ENCODE data around the gene MT3. TPM values are rescaled to one million over a fixed set of nuclear protein-coding genes. Genes with fewer than 3 reads are reported as not detected.
A peak's percentile ranks its signal among the peaks of the same experiment; 100 is the strongest.

Gene MT3
- total RNA-seq, 1 donor from 2014 or later: not detected

GRCh38 chr16:56604966-56605365 lies 15.6 kb downstream of the MT3 start:
- DNase-seq (no peak), ATAC-seq (no peak)
- peaks cover 22% of the 10 kb centered on the region for H3K4me1 ChIP-seq
- TF ChIP-seq CTCF (IDR thresholded peaks at IDR 0.05): no peak
- H3K9me3 ChIP-seq: no peaks in the 10 kb centered on the region
- intact Hi-C loops (cut with DNase I): no loop called here
- H3K36me3 ChIP-seq: no peaks in the 10 kb centered on the region
- peak overlapping the region; percentile 97 for H3K27ac ChIP-seq
- H3K4me3 ChIP-seq: no peak overlapping the region
- H3K27me3 ChIP-seq: no peaks in the 10 kb centered on the region

DNA sequence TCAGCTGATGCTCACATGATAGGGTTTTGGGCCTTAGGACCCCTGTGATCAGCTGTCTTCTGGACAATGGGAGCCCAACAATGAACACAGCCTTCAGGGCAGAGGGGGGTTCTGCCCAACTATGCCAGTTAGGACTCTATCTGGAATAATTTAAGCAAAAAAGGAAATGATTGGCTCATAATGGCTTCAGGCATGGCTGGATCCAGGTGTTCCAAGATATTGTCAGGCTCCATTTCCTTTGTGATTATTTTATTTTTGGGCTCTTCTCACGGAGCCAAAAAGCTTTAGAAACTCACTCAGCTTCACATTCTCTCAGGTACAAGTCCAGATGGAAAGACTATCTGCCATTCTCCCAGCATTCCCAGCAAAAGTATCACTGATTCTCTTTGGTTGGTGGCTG lies 16.1 kb downstream of the MT3 start:
- H3K27me3 ChIP-seq: no peaks in the 10 kb centered on the region
- no peaks in the 10 kb centered on the region for H3K9me3 ChIP-seq
- ATAC-seq (no peak), DNase-seq (no peak)
- no peak for TF ChIP-seq CTCF (IDR thresholded peaks at IDR 0.05)
- no peak overlapping the region for H3K4me3 ChIP-seq
- intact Hi-C loops (cut with DNase I): no loop called here
- H3K4me1 ChIP-seq: peaks cover 28% of the 10 kb centered on the region
- peak overlapping the region; percentile 97 for H3K27ac ChIP-seq
- H3K36me3 ChIP-seq: no peaks in the 10 kb centered on the region

DNA sequence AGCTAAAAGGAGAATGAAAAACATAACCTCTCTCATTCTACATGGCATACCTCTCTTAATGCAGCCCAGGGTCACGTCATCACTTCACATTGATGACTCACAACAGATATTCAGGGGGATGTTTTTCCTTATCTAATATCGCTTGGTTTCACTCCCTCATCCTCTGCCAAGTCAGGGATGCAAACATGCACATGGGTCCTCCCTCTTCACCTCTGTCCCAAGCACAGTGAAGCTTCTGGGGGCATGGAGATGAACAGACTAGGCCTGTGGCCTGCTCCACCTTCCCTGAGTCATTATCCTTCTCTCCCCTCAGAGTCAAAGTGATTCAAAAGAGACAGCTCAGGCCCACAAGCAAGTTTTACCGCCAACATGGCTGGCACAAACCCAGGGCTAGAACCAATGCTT lies 16.7 kb downstream of the MT3 start:
- intact Hi-C loops (cut with DNase I): no loop called here
- no peaks in the 10 kb centered on the region for H3K27me3 ChIP-seq
- H3K36me3 ChIP-seq: no peaks in the 10 kb centered on the region
- peak overlapping the region; percentile 97 for H3K27ac ChIP-seq
- ATAC-seq (no peak), DNase-seq (no peak)
- H3K9me3 ChIP-seq: no peaks in the 10 kb centered on the region
- no peak for TF ChIP-seq CTCF (IDR thresholded peaks at IDR 0.05)
- no peak overlapping the region for H3K4me3 ChIP-seq
- peaks cover 33% of the 10 kb centered on the region for H3K4me1 ChIP-seq

DNA sequence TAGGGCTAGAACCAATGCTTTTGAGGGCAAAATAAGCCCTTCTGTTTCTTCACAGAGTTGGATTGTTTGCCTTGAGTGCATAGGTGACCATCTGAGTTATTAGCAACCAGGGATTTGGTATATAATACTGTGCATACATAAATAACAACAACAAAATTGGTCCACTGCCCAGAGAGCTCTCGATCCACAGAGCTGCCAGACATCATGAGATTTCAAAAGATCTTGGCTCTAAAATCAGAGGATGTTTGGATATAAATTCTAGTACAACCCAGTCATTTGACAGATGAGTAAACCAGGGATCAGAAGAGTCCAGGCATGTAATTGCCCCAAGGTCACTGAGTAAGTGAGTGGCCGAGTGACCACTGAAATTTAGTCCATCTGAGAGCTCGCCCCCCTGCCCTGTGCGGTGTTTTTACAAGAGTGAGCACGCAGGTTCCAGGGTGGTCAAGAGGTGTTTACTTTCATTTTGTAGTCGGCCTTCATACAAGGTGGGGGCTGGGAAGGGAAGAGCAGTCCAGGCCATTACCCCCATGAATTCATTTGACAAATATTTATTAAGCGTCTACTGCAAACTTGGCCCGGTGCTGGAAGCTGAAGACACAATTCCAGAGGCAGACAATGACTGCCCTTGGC lies 17.3 kb downstream of the MT3 start:
- no peak overlapping the region for H3K4me3 ChIP-seq
- H3K9me3 ChIP-seq: no peaks in the 10 kb centered on the region
- H3K36me3 ChIP-seq: no peaks in the 10 kb centered on the region
- peak overlapping the region; percentile 97 for H3K27ac ChIP-seq
- intact Hi-C loops (cut with DNase I): no loop called here
- no peak for ATAC-seq
- H3K4me1 ChIP-seq: peaks cover 39% of the 10 kb centered on the region
- TF ChIP-seq CTCF (IDR thresholded peaks at IDR 0.05): no peak
- H3K27me3 ChIP-seq: no peaks in the 10 kb centered on the region
- no peak for DNase-seq

GRCh38 chr16:56607109-56607618 lies 17.8 kb downstream of the MT3 start:
- intact Hi-C loops (cut with DNase I): no loop called here
- DNase-seq (peak; percentile 82), ATAC-seq (peak; percentile 48)
- TF ChIP-seq CTCF (IDR thresholded peaks at IDR 0.05): no peak
- peaks cover 39% of the 10 kb centered on the region for H3K4me1 ChIP-seq
- H3K36me3 ChIP-seq: no peaks in the 10 kb centered on the region
- no peaks in the 10 kb centered on the region for H3K27me3 ChIP-seq
- H3K27ac ChIP-seq: peak overlapping the region; percentile 97
- no peaks in the 10 kb centered on the region for H3K9me3 ChIP-seq
- H3K4me3 ChIP-seq: no peak overlapping the region

DNA sequence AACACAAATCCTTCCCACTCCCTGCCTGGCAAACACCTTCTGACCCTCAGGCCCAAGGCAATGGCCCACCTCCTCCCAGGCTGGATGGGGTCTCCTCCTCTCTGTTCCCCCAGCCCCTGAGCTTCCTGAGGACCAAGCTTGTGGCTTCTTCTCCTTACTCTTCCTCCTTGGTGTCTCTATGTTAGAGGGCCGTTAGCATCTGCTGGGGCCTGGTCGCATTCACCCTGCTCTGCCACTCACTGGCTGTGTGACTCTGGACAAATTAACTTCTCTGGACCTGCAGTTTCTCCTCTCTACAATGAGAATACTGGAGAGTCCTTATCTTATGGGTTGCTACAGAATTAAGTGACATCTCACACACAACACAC lies 18.3 kb downstream of the MT3 start:
- DNase-seq (no peak), ATAC-seq (no peak)
- no peak for TF ChIP-seq CTCF (IDR thresholded peaks at IDR 0.05)
- intact Hi-C loops (cut with DNase I): no loop called here
- H3K27ac ChIP-seq: peak overlapping the region; percentile 97
- H3K4me3 ChIP-seq: peak overlapping the region; percentile 75
- peaks cover 39% of the 10 kb centered on the region for H3K4me1 ChIP-seq
- H3K36me3 ChIP-seq: no peaks in the 10 kb centered on the region
- no peaks in the 10 kb centered on the region for H3K27me3 ChIP-seq
- H3K9me3 ChIP-seq: no peaks in the 10 kb centered on the region

Data from upper lobe of right lung (tissue), 1 donor.